Left lung (tissue), 10 donors: ENCODE results near the gene CCDC171. TPM values are rescaled to one million over a fixed set of nuclear protein-coding genes. Genes with fewer than 3 reads are reported as not detected.

Experiments
- ATAC-seq: fragments of 200-7000 bp; cut with Tn5 transposase; one replicate; pipeline ENCODE4 v1.9.1; 2020; ENCODE audit warnings: moderate library complexity
- DNase-seq, 4 donors: peaks; one replicate each; pipeline ENCODE4 v3.0.0-alpha.2; 2013 to 2020
- H3K27ac ChIP-seq, 2 donors: fragments of 200-600 bp; sonication (generic) in 1 of 2; one replicate each; pipeline versions ENCODE4 v1.5.0 to v1.8.0; 2020 to 2021
- H3K27me3 ChIP-seq, 2 donors: fragments of 200-600 bp; sonication (generic) in 1 of 2; one replicate each; pipeline versions ENCODE4 v1.5.0 to v1.8.0; 2020 to 2021
- H3K36me3 ChIP-seq, 2 donors: fragments of 200-600 bp; sonication (generic) in 1 of 2; one replicate each; pipeline versions ENCODE4 v1.5.0 to v1.8.0; 2020 to 2021
- H3K4me1 ChIP-seq, 2 donors: fragments of 200-600 bp; one replicate each; pipeline ENCODE4 v1.8.0; 2021
- H3K4me3 ChIP-seq, 2 donors: fragments of 200-600 bp; sonication (generic) in 1 of 2; one replicate each; pipeline versions ENCODE4 v1.5.0 to v1.8.0; 2020 to 2021; ENCODE audit warnings: mild to moderate bottlenecking in 1 of 2
- H3K9me3 ChIP-seq, 2 donors: fragments of 200-600 bp; sonication (generic) in 1 of 2; one replicate each; pipeline versions ENCODE4 v1.5.0 to v1.8.0; 2020 to 2021
- intact Hi-C, 2 donors: fragments of 100-400 bp; cut with DNase I; formaldehyde crosslinking; loops; one replicate each; pipeline versions ENCODE4 v1.11.2 to v1.14.2; 2022
- polyA plus RNA-seq, 6 donors: library from polyadenylated mRNA; unstranded; fragments of 120-200 nt; gene quantifications; one replicate each; pipeline ENCODE4 v1.2.1, GENCODE V29; 2013; ENCODE audit not compliant: insufficient read length in 6 of 6
- total RNA-seq, 2 donors: library from RNA; stranded (reverse); fragmentation: NEBNext Ultra II Directional; extraction: Animal tissue kit (Norgen Biotek cat#: 25700); gene quantifications; one replicate each; pipeline ENCODE4 v1.2.1, GENCODE V29; 2021
- TF ChIP-seq, protein P1 (sequence below), 2 donors: fragments of 200-600 bp; sonication (generic) in 1 of 2; IDR thresholded peaks; one replicate each; pipeline versions ENCODE4 v1.5.0 to v1.8.0; 2021; ENCODE audit warnings: antibody characterized with exemption in 2 of 2
- donor health status: DM: no; HTN: yes; CAD: no.
- donor health status: DM: no; HTN: no; CAD: no.

CCDC171 gene
- total and polyA plus RNA-seq, 8 donors = 2.0 to 11.2 (median 10.0) TPM

GRCh38 chr9:16002816-16003215 lies 450.0 kb downstream of the CCDC171 start:
- Histone ChIP-seq H3K4me1 (no peaks in the 10 kb centered on the region), H3K9me3 (no peaks in the 10 kb centered on the region), H3K27ac (no peak overlapping the region), H3K4me3 (no peak overlapping the region), H3K27me3 (no peaks in the 10 kb centered on the region), H3K36me3 (no peaks in the 10 kb centered on the region)
- intact Hi-C loops = no loop called here
- TF ChIP-seq, protein P1, sequence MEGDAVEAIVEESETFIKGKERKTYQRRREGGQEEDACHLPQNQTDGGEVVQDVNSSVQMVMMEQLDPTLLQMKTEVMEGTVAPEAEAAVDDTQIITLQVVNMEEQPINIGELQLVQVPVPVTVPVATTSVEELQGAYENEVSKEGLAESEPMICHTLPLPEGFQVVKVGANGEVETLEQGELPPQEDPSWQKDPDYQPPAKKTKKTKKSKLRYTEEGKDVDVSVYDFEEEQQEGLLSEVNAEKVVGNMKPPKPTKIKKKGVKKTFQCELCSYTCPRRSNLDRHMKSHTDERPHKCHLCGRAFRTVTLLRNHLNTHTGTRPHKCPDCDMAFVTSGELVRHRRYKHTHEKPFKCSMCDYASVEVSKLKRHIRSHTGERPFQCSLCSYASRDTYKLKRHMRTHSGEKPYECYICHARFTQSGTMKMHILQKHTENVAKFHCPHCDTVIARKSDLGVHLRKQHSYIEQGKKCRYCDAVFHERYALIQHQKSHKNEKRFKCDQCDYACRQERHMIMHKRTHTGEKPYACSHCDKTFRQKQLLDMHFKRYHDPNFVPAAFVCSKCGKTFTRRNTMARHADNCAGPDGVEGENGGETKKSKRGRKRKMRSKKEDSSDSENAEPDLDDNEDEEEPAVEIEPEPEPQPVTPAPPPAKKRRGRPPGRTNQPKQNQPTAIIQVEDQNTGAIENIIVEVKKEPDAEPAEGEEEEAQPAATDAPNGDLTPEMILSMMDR (IDR thresholded peaks at IDR 0.05) = no peak
- ATAC-seq = no peak
- DNase-seq = no peak

DNA sequence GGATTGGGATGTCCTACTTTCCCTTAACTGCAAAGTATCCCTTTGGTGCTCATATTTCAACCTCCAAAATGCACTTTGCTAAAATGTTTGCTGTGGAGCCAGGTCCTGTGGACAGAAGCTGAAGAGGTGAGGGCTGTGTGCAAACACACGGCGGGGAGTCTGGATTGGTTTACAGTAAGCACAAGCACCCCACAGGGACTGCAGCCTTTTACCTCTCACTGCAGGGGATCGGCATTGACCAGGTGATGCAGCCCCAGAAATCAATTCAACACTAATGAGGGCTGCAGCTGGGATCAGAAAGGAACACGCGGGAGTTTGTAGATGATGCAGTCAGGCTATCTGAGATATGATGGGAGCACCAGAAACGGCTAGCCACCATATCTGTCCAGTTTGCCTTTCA lies 450.9 kb downstream of the CCDC171 start:
- Histone ChIP-seq H3K27me3 (no peaks in the 10 kb centered on the region), H3K9me3 (no peaks in the 10 kb centered on the region), H3K4me1 (no peaks in the 10 kb centered on the region), H3K36me3 (no peaks in the 10 kb centered on the region), H3K27ac (no peak overlapping the region), H3K4me3 (no peak overlapping the region)
- TF ChIP-seq, protein P1 (IDR thresholded peaks at IDR 0.05) = no peak
- DNase-seq (no peak), ATAC-seq (no peak)
- intact Hi-C loops = no loop called here

DNA sequence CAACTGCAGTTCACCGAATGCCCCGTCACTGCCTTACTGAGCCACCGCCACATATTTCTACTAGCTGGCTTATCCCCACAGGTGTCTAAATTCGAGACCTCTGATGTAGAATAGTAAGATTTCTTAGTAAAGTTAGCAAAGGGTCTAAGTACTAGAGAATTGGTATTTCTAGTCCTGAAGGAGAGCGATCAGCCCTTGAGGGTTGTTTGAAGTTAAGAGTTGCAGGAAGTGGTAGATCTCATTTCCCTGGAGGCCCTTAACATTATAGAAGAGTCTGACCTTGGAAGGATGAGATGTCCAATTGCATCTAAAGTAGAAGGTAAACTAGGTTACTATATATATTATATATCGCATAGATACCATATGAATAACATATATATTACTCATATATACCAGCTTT lies 451.8 kb downstream of the CCDC171 start:
- Histone ChIP-seq H3K27ac (no peak overlapping the region), H3K27me3 (no peaks in the 10 kb centered on the region), H3K36me3 (no peaks in the 10 kb centered on the region), H3K9me3 (no peaks in the 10 kb centered on the region), H3K4me3 (no peak overlapping the region), H3K4me1 (no peaks in the 10 kb centered on the region)
- TF ChIP-seq, protein P1 (IDR thresholded peaks at IDR 0.05) = no peak
- intact Hi-C loops = no loop called here
- DNase-seq (no peak), ATAC-seq (no peak)

- ATAC-seq (no peak), DNase-seq (no peak)
- no peaks in the 10 kb centered on the region for H3K9me3 ChIP-seq
- H3K27me3 ChIP-seq = no peaks in the 10 kb centered on the region
- H3K27ac ChIP-seq = no peak overlapping the region
- intact Hi-C loops = no loop called here
- no peaks in the 10 kb centered on the region for H3K4me1 ChIP-seq
- TF ChIP-seq, protein P1 (IDR thresholded peaks at IDR 0.05) = no peak
- H3K36me3 ChIP-seq = no peaks in the 10 kb centered on the region
- no peak overlapping the region for H3K4me3 ChIP-seq
Measured at GRCh38 chr9:16010221-16010620, 457.4 kb downstream of the CCDC171 start.

GRCh38 chr9:16012621-16013020 lies 459.8 kb downstream of the CCDC171 start:
- H3K27ac ChIP-seq = no peak overlapping the region
- no peak for ATAC-seq
- TF ChIP-seq, protein P1 (IDR thresholded peaks at IDR 0.05) = no peak
- no peak for DNase-seq
- H3K9me3 ChIP-seq = peaks cover 0 to 6% of the 10 kb centered on the region in 2 donors
- no peaks in the 10 kb centered on the region for H3K36me3 ChIP-seq
- no peaks in the 10 kb centered on the region for H3K4me1 ChIP-seq
- intact Hi-C loops = no loop called here
- no peak overlapping the region for H3K4me3 ChIP-seq
- H3K27me3 ChIP-seq = no peaks in the 10 kb centered on the region
